PFSK-1 (cell line): ENCODE measurements around the gene CD247.

Source experiments
- POLR2AphosphoS5 ChIP-seq: IDR thresholded peaks from 2 replicates; pipeline ENCODE4 v1.6.1; 2012; ENCODE audit warnings: low read depth, mild to moderate bottlenecking, control low read depth, low read length, moderate library complexity
- SIN3A ChIP-seq: IDR thresholded peaks from 2 replicates; pipeline ENCODE4 v1.6.1; 2012; ENCODE audit warnings: mild to moderate bottlenecking, low read length, moderate library complexity, borderline replicate concordance; ENCODE audit not compliant: insufficient read depth
- TF ChIP-seq, protein P1 (sequence below), 2 experiments: IDR thresholded peaks; 2 replicates each; pipeline versions ENCODE4 v1.6.1 to v1.8.0; 2011 to 2012; ENCODE audit warnings: low read depth in 2 of 2, low read length in 2 of 2, control low read depth in 1 of 2, inconsistent platforms in 1 of 2, mild to moderate bottlenecking in 1 of 2, moderate library complexity in 1 of 2; ENCODE audit not compliant: insufficient read depth in 1 of 2

DNA sequence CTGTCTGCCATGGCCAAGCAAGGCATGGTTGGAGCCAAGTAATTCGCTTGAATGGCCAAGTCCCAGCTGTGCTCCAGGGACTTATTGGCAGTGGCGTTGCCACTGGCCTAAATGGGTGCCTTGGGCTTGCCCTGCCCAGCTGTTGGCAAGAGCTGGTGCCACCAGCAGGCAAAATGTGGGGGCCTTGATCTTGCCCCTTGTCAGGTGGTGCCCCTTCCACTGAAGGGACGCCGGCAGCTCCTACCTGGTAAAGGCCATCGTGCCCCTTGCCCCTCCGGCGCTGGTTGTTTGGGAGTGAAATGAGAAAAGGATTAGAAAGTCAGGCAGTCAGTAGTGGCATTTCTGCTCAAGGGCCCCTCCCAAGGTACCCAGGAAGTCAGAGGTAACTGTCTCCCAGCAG lies 85.5 kb downstream of the CD247 start:
- no peak for TF ChIP-seq POLR2AphosphoS5
- TF ChIP-seq, protein P1, sequence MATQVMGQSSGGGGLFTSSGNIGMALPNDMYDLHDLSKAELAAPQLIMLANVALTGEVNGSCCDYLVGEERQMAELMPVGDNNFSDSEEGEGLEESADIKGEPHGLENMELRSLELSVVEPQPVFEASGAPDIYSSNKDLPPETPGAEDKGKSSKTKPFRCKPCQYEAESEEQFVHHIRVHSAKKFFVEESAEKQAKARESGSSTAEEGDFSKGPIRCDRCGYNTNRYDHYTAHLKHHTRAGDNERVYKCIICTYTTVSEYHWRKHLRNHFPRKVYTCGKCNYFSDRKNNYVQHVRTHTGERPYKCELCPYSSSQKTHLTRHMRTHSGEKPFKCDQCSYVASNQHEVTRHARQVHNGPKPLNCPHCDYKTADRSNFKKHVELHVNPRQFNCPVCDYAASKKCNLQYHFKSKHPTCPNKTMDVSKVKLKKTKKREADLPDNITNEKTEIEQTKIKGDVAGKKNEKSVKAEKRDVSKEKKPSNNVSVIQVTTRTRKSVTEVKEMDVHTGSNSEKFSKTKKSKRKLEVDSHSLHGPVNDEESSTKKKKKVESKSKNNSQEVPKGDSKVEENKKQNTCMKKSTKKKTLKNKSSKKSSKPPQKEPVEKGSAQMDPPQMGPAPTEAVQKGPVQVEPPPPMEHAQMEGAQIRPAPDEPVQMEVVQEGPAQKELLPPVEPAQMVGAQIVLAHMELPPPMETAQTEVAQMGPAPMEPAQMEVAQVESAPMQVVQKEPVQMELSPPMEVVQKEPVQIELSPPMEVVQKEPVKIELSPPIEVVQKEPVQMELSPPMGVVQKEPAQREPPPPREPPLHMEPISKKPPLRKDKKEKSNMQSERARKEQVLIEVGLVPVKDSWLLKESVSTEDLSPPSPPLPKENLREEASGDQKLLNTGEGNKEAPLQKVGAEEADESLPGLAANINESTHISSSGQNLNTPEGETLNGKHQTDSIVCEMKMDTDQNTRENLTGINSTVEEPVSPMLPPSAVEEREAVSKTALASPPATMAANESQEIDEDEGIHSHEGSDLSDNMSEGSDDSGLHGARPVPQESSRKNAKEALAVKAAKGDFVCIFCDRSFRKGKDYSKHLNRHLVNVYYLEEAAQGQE (IDR thresholded peaks at IDR 0.05; ENCODE audit: insufficient read depth in 1 of 2, low read depth in 2 of 2, low read length in 2 of 2), result no peak
- no peak for TF ChIP-seq SIN3A
